H54 (cell line): ENCODE data around the gene TMEM107.

Experiments used
- DNase-seq: peaks from one replicate; pipeline ENCODE4 v3.0.0; 2011; ENCODE audit warnings: low spot score, mixed read lengths; ENCODE audit not compliant: insufficient read length
- FAIRE-seq: peaks from 3 replicates; lab custom pipeline; 2011; peaks lifted over from hg19 to GRCh38; lab: Jason Lieb, UNC
- POLR2A ChIP-seq: IDR thresholded peaks from 2 replicates; pipeline ENCODE4 v1.6.1; 2011; ENCODE audit warnings: low read depth, mild to moderate bottlenecking, low read length

Gene TMEM107

GRCh38 chr17:8209907-8210760 lies 34.0 kb upstream of the TMEM107 start, which contains the start of gene AURKB:
AURKB (minus strand) TSS chr17:8210575; CDS start chr17:8210224, 351 bp downstream.
- DNase-seq: peak; percentile 84
- FAIRE-seq: peak; percentile 55
- TF ChIP-seq POLR2A: peak; percentile 91

GRCh38 chr17:8206536-8206935 lies 30.4 kb upstream of the TMEM107 start:
- FAIRE-seq: no peak
- no peak for DNase-seq
- no peak for TF ChIP-seq POLR2A

- no peak for TF ChIP-seq POLR2A
- FAIRE-seq: no peak
Observed at GRCh38 chr17:8204761-8205555, 28.8 kb upstream of the TMEM107 start.

GRCh38 chr17:8192070-8192815 lies 16.1 kb upstream of the TMEM107 start:
- FAIRE-seq (peak; percentile 87), DNase-seq (peak; percentile 78)
- no peak for TF ChIP-seq POLR2A

More at GRCh38 chr17:8204761-8205555, 28.8 kb upstream of the TMEM107 start:
- DNase-seq: no peak

- TF ChIP-seq POLR2A: no peak
- no peak for FAIRE-seq
- DNase-seq: no peak
Observed at GRCh38 chr17:8190506-8190905, 14.3 kb upstream of the TMEM107 start.

- FAIRE-seq (peak; percentile 27), DNase-seq (peak; percentile 88)
- TF ChIP-seq POLR2A: peak; percentile 41
Observed at GRCh38 chr17:8189711-8190477, 13.7 kb upstream of the TMEM107 start, which contains the start of gene BORCS6. BORCS6 (minus strand) TSS chr17:8190180; CDS start chr17:8190140, 40 bp downstream.

- FAIRE-seq (no peak), DNase-seq (no peak)
- no peak for TF ChIP-seq POLR2A
Observed at GRCh38 chr17:8189041-8189710, 13.0 kb upstream of the TMEM107 start.

- FAIRE-seq: no peak
- DNase-seq: no peak
- no peak for TF ChIP-seq POLR2A
Observed at GRCh38 chr17:8188263-8188839, 12.2 kb upstream of the TMEM107 start.

GRCh38 chr17:8187517-8188262 lies 11.5 kb upstream of the TMEM107 start:
- DNase-seq (peak; percentile 76), FAIRE-seq (peak; percentile 78)
- TF ChIP-seq POLR2A: no peak

GRCh38 chr17:8186787-8187516 lies 10.8 kb upstream of the TMEM107 start:
- FAIRE-seq (no peak), DNase-seq (peak; percentile 30)
- TF ChIP-seq POLR2A: no peak

GRCh38 chr17:8186446-8186786 lies 10.2 kb upstream of the TMEM107 start:
- TF ChIP-seq POLR2A: no peak
- FAIRE-seq (no peak), DNase-seq (no peak)
